Stimulated activated CD8-positive, alpha-beta memory T cell treated with anti-CD3 and anti-CD28 coated beads, Interleukin-7, amount 100 ng/mL, for 24 hours (primary cell): ENCODE results near the gene TAOK3.
"Not testable (repeated sequence)": the region's sequence is repeated elsewhere in the genome, so short reads cannot be mapped to it uniquely, and the experiment has no call there.

Experiments
- DNase-seq: peaks from one replicate; pipeline ENCODE4 v3.0.0-alpha.2; 2020; ENCODE audit warnings: low read depth

Gene TAOK3

GRCh38 chr12:118292836-118293235 is 79.9 kb downstream of the TAOK3 start:
- no peak for DNase-seq

- no peak for DNase-seq
Observed at GRCh38 chr12:118290130-118290529, 82.6 kb downstream of the TAOK3 start.

- no peak for DNase-seq
Observed at GRCh38 chr12:118288174-118288573, 84.5 kb downstream of the TAOK3 start.

GRCh38 chr12:118287728-118288127 is 85.0 kb downstream of the TAOK3 start:
- DNase-seq: no peak

GRCh38 chr12:118282767-118283166 is 89.9 kb downstream of the TAOK3 start:
- no peak for DNase-seq

- not testable (repeated sequence) for DNase-seq
Observed at GRCh38 chr12:118278288-118278687, 94.4 kb downstream of the TAOK3 start.

- no peak for DNase-seq
Observed at GRCh38 chr12:118274066-118274465, 98.6 kb downstream of the TAOK3 start.

- DNase-seq: no peak
Observed at GRCh38 chr12:118271770-118272417, 100.8 kb downstream of the TAOK3 start.

- no peak for DNase-seq
Observed at GRCh38 chr12:118271183-118271582, 101.5 kb downstream of the TAOK3 start.

- DNase-seq: no peak
Observed at GRCh38 chr12:118269806-118270205, 102.9 kb downstream of the TAOK3 start.

- DNase-seq: no peak
Observed at GRCh38 chr12:118259079-118259478, 113.6 kb downstream of the TAOK3 start.

- no peak for DNase-seq
Observed at GRCh38 chr12:118256352-118256751, 116.4 kb downstream of the TAOK3 start.

- no peak for DNase-seq
Observed at GRCh38 chr12:118249547-118249946, 123.2 kb downstream of the TAOK3 start.

- not testable (repeated sequence) for DNase-seq
Observed at GRCh38 chr12:118245886-118246285, 126.8 kb downstream of the TAOK3 start.

- no peak for DNase-seq
Observed at GRCh38 chr12:118238888-118239287, 133.8 kb downstream of the TAOK3 start.

- DNase-seq: no peak
Observed at GRCh38 chr12:118237908-118238307, 134.8 kb downstream of the TAOK3 start.

GRCh38 chr12:118237052-118237665 is 135.5 kb downstream of the TAOK3 start:
- no peak for DNase-seq

GRCh38 chr12:118220702-118221101 is 152.0 kb downstream of the TAOK3 start:
- DNase-seq: no peak

GRCh38 chr12:118219772-118220171 is 152.9 kb downstream of the TAOK3 start:
- no peak for DNase-seq

GRCh38 chr12:118219106-118219505 is 153.6 kb downstream of the TAOK3 start:
- DNase-seq: no peak

GRCh38 chr12:118213452-118213851 is 159.3 kb downstream of the TAOK3 start:
- DNase-seq: no peak

- no peak for DNase-seq
Observed at GRCh38 chr12:118212606-118213005, 160.1 kb downstream of the TAOK3 start.

GRCh38 chr12:118206107-118206412 is 166.6 kb downstream of the TAOK3 start:
- DNase-seq: no peak

GRCh38 chr12:118193958-118194357 is 178.7 kb downstream of the TAOK3 start:
- DNase-seq: no peak
